Measurements from ENCODE around the gene LIPI.
"Not testable (repeated sequence)": the region's sequence is repeated elsewhere in the genome, so short reads cannot be mapped to it uniquely, and the experiment has no call there.

Gene LIPI

DNA sequence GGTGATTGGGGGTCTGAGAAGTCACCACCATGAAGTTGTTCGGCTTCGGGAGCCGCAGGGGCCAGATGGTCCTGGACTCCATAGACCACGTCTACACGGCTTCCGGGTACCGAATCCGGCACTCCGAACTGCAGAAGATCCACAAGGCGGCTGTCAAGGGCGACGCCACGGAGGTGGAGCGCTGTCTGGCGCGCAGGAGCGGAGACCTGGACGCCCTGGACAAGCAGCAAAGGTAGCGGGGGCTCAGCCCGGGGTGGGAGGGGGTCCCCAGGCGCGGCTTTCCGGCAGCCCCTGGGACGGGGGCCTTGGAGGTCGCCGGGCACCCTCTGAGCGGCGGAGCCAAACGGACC, 146.5 kb downstream of the LIPI start:
- TF ChIP-seq, protein P1, sequence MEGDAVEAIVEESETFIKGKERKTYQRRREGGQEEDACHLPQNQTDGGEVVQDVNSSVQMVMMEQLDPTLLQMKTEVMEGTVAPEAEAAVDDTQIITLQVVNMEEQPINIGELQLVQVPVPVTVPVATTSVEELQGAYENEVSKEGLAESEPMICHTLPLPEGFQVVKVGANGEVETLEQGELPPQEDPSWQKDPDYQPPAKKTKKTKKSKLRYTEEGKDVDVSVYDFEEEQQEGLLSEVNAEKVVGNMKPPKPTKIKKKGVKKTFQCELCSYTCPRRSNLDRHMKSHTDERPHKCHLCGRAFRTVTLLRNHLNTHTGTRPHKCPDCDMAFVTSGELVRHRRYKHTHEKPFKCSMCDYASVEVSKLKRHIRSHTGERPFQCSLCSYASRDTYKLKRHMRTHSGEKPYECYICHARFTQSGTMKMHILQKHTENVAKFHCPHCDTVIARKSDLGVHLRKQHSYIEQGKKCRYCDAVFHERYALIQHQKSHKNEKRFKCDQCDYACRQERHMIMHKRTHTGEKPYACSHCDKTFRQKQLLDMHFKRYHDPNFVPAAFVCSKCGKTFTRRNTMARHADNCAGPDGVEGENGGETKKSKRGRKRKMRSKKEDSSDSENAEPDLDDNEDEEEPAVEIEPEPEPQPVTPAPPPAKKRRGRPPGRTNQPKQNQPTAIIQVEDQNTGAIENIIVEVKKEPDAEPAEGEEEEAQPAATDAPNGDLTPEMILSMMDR (IDR thresholded peaks at IDR 0.05) = no peak
- H3K4me3 ChIP-seq = no peak overlapping the region
- peaks cover 0 to under 1% (median 0%) of the 10 kb centered on the region in 3 donors for H3K36me3 ChIP-seq
- H3K4me1 ChIP-seq = no peaks in the 10 kb centered on the region
- H3K9me3 ChIP-seq = no peaks in the 10 kb centered on the region
- no peaks in the 10 kb centered on the region for H3K27me3 ChIP-seq
- intact Hi-C loops (cut with DNase I; ENCODE audit: low total_unique reads) = no loop called here
- DNase-seq = no peak
- no peak overlapping the region for H3K27ac ChIP-seq

DNA sequence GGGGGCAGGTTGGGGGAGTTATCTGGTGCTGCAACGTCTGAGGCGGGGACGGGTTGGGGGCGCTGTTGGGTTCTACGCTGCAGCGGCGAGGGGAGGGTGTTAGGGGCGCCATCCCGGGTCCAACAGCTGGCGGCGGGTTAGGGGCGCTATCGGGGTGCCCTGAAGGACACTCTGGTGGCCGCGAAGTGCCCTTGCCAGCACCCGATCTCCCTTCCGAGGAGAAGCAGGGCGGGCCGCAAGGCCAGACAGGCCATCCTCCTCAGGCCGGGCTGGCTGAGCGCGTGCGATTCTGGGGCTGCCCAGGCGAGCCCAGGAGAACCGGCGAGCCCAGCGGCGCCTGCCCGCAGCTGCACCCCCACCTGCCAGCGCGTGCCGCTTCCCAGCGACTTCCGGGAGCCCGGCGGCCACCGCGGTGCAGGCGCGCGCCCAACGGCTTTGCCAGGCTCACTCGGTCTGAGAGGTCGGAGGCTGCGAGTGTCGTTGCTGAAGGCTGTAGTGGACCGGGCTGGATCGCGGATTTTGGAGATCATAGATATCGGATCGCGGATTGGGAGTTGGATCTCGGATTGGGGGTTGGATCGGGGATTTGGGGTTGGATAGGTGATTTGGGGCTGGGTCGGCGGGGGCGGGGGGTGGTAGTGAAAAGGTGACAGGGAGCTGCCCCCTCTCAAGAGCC, 147.0 kb downstream of the LIPI start:
- not testable (repeated sequence) for DNase-seq

DNA sequence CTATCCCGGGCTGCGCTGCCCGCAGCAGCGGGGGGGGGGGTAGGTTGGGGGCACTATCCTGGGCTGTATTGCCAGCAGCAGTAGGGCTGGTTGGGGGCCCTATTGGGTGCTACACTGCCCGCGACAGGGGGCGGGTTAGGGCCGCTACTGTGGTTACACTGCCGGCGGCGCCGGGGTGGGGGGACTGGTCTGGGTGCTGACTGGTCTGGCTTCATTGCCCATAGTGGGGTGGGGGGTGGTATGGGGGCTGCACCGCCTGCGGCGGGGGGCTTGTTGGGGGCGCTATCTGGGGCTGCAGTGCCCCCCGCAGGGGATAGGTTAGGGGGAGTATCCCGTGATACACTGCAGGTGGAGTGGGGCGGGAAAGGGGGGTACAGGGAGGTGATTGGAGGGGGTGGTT, 148.1 kb downstream of the LIPI start:
- intact Hi-C loops (cut with DNase I; ENCODE audit: low total_unique reads); H3K4me1 ChIP-seq; H3K4me3 ChIP-seq; H3K27me3 ChIP-seq; H3K27ac ChIP-seq; DNase-seq; H3K9me3 ChIP-seq; H3K36me3 ChIP-seq: not testable (repeated sequence)

More for the DNA sequence above, 147.0 kb downstream of the LIPI start:
- H3K4me1 ChIP-seq; H3K4me3 ChIP-seq; H3K9me3 ChIP-seq; H3K27ac ChIP-seq; intact Hi-C loops (cut with DNase I; ENCODE audit: low total_unique reads); H3K36me3 ChIP-seq; H3K27me3 ChIP-seq: not testable (repeated sequence)

DNA sequence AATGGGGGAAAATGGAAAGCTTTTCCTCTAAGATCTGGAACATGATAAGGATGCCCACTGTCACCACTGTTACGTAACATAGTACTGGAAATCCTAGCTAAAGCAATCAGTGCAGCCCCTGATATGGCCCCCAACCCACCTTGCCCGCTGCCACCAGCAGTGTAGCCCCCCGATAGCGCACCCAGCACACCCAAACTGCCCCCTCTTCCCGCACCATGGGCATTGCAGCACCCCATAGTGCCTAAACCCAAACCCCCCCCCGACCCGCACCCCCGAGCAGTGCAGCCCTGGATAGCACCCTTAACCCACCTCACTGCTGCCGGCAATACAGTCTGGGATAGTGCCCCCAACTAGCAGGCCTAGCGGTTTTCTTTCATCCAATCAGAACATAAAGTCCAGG, 148.9 kb downstream of the LIPI start:
- H3K4me3 ChIP-seq; H3K9me3 ChIP-seq; H3K27ac ChIP-seq; intact Hi-C loops (cut with DNase I; ENCODE audit: low total_unique reads); H3K27me3 ChIP-seq; DNase-seq; H3K4me1 ChIP-seq; H3K36me3 ChIP-seq: not testable (repeated sequence)

DNA sequence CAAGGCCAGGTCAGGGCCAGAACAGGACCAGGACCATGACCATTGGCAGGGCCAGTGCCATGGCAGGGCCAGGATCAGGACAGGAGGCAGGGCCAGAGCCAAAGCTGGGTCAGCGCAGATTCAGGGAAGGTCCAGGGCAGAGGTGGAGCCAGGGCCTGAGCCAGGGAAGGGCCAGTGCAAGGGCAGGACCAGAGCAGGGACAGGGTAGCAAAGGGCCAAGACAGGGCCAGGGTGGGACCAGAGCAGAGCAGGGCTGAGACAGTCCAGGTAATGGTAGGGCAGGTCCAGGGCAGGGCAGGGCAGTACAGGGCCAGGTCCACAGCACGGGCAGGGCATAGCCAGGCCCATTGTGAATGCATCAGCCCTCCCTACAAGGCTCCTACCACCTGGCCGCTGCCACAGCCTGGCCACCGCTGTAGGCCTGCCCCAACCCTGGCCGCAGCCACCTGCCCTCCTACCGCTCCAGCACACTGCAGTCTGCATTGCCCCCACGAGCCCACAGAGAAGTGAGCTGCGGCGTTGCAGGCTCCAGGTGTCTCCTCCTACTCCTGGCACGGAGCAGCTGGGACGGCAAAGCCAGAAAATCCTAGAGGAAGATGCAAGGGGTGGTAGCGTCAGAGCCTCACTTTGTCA, 151.6 kb downstream of the LIPI start:
- H3K4me1 ChIP-seq; intact Hi-C loops (cut with DNase I; ENCODE audit: low total_unique reads); H3K27me3 ChIP-seq; DNase-seq; H3K36me3 ChIP-seq; H3K4me3 ChIP-seq; H3K27ac ChIP-seq; H3K9me3 ChIP-seq: not testable (repeated sequence)
